ENCODE data around the gene RPL12. TPM values are rescaled to one million over a fixed set of nuclear protein-coding genes. Genes with fewer than 3 reads are reported as not detected.

RPL12 gene
- total and polyA plus RNA-seq, 2 of the 13 experiments (the other 11 are each of a cell fraction or from before 2014, with no cell fraction given): 1,551 to 2,590 TPM

DNA sequence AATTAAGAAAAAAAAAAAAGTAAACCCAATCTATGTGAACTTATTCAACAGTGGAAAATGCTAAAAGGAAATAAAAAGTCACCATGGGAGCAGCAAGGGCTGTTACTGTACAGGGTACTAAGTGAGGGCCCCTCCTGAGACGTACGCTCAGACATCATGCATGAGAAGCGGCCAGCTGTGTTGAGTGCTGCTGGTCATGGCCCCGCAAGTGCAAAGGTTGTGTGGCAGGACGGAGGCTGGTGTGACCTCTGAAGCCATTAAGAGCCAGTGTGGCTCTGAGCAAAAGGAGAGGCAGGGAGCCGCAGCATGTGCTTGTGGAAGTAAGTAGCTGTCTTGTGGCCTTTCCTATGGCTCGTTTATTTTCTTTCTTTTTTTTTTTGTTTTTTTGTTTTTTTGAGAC lies 30.1 kb downstream of the RPL12 start (continued):
- TF ChIP-seq, protein P1, sequence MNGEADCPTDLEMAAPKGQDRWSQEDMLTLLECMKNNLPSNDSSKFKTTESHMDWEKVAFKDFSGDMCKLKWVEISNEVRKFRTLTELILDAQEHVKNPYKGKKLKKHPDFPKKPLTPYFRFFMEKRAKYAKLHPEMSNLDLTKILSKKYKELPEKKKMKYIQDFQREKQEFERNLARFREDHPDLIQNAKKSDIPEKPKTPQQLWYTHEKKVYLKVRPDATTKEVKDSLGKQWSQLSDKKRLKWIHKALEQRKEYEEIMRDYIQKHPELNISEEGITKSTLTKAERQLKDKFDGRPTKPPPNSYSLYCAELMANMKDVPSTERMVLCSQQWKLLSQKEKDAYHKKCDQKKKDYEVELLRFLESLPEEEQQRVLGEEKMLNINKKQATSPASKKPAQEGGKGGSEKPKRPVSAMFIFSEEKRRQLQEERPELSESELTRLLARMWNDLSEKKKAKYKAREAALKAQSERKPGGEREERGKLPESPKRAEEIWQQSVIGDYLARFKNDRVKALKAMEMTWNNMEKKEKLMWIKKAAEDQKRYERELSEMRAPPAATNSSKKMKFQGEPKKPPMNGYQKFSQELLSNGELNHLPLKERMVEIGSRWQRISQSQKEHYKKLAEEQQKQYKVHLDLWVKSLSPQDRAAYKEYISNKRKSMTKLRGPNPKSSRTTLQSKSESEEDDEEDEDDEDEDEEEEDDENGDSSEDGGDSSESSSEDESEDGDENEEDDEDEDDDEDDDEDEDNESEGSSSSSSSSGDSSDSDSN (CRISPR knock-in tag; IDR thresholded peaks at IDR 0.05): no peak
- TF ChIP-seq NFIB (CRISPR knock-in tag; IDR thresholded peaks at IDR 0.05; ENCODE audit: borderline replicate concordance): no peak
- TF ChIP-seq NR2F6 (IDR thresholded peaks at IDR 0.05): peak; percentile 41; the same call in 1 of the 2 replicates
- TF ChIP-seq NR2F6 (CRISPR knock-in tag; IDR thresholded peaks at IDR 0.05): 0 out of 2 replicates have a peak, but pooled peaks have one; percentile 19
- TF ChIP-seq, protein P2, sequence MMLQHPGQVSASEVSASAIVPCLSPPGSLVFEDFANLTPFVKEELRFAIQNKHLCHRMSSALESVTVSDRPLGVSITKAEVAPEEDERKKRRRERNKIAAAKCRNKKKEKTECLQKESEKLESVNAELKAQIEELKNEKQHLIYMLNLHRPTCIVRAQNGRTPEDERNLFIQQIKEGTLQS (CRISPR knock-in tag; IDR thresholded peaks at IDR 0.05): no peak
- TF ChIP-seq MYNN (CRISPR knock-in tag; IDR thresholded peaks at IDR 0.05; ENCODE audit: low read depth): no peak
- peak; percentile 38; the same call in 1 of the 2 replicates for TF ChIP-seq POLR2G (IDR thresholded peaks at IDR 0.05; ENCODE audit: low read depth, low read length)
- peak; percentile 80 for TF ChIP-seq ZBTB38 (CRISPR knock-in tag; IDR thresholded peaks at IDR 0.05)
- no peak for TF ChIP-seq MEIS2 (CRISPR knock-in tag; IDR thresholded peaks at IDR 0.05)
- TF ChIP-seq, protein P3, sequence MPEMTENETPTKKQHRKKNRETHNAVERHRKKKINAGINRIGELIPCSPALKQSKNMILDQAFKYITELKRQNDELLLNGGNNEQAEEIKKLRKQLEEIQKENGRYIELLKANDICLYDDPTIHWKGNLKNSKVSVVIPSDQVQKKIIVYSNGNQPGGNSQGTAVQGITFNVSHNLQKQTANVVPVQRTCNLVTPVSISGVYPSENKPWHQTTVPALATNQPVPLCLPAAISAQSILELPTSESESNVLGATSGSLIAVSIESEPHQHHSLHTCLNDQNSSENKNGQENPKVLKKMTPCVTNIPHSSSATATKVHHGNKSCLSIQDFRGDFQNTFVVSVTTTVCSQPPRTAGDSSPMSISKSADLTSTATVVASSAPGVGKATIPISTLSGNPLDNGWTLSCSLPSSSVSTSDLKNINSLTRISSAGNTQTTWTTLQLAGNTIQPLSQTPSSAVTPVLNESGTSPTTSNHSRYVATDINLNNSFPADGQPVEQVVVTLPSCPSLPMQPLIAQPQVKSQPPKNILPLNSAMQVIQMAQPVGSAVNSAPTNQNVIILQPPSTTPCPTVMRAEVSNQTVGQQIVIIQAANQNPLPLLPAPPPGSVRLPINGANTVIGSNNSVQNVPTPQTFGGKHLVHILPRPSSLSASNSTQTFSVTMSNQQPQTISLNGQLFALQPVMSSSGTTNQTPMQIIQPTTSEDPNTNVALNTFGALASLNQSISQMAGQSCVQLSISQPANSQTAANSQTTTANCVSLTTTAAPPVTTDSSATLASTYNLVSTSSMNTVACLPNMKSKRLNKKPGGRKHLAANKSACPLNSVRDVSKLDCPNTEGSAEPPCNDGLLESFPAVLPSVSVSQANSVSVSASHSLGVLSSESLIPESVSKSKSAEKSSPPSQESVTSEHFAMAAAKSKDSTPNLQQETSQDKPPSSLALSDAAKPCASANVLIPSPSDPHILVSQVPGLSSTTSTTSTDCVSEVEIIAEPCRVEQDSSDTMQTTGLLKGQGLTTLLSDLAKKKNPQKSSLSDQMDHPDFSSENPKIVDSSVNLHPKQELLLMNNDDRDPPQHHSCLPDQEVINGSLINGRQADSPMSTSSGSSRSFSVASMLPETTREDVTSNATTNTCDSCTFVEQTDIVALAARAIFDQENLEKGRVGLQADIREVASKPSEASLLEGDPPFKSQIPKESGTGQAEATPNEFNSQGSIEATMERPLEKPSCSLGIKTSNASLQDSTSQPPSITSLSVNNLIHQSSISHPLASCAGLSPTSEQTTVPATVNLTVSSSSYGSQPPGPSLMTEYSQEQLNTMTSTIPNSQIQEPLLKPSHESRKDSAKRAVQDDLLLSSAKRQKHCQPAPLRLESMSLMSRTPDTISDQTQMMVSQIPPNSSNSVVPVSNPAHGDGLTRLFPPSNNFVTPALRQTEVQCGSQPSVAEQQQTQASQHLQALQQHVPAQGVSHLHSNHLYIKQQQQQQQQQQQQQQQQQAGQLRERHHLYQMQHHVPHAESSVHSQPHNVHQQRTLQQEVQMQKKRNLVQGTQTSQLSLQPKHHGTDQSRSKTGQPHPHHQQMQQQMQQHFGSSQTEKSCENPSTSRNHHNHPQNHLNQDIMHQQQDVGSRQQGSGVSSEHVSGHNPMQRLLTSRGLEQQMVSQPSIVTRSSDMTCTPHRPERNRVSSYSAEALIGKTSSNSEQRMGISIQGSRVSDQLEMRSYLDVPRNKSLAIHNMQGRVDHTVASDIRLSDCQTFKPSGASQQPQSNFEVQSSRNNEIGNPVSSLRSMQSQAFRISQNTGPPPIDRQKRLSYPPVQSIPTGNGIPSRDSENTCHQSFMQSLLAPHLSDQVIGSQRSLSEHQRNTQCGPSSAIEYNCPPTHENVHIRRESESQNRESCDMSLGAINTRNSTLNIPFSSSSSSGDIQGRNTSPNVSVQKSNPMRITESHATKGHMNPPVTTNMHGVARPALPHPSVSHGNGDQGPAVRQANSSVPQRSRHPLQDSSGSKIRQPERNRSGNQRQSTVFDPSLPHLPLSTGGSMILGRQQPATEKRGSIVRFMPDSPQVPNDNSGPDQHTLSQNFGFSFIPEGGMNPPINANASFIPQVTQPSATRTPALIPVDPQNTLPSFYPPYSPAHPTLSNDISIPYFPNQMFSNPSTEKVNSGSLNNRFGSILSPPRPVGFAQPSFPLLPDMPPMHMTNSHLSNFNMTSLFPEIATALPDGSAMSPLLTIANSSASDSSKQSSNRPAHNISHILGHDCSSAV (CRISPR knock-in tag; IDR thresholded peaks at IDR 0.05; ENCODE audit: borderline replicate concordance): no peak
- no peak for TF ChIP-seq TCF12 (IDR thresholded peaks at IDR 0.05)
- no peak for TF ChIP-seq TCF12 (CRISPR knock-in tag; IDR thresholded peaks at IDR 0.05)
- TF ChIP-seq ESRRA (CRISPR knock-in tag; IDR thresholded peaks at IDR 0.05; ENCODE audit: low read depth): peak; percentile 82; the same call in 1 of the 2 replicates
- TF ChIP-seq ZNF792 (CRISPR knock-in tag; IDR thresholded peaks at IDR 0.05): no peak
- no peak for TF ChIP-seq ATF7-NPFF (CRISPR knock-in tag; IDR thresholded peaks at IDR 0.05; ENCODE audit: low read depth)
- no peak for TF ChIP-seq REPIN1 (CRISPR knock-in tag; IDR thresholded peaks at IDR 0.05; ENCODE audit: borderline replicate concordance, low read depth)
- no peak for TF ChIP-seq POLR2AphosphoS5 (IDR thresholded peaks at IDR 0.05; ENCODE audit: low read depth, low read length)
- no peak for TF ChIP-seq ZNF557 (CRISPR knock-in tag; IDR thresholded peaks at IDR 0.05)
- TF ChIP-seq RARA (CRISPR knock-in tag; IDR thresholded peaks at IDR 0.05): 0 out of 2 replicates have a peak, but pooled peaks have one; percentile 11
- TF ChIP-seq ZNF790 (CRISPR knock-in tag; IDR thresholded peaks at IDR 0.05; ENCODE audit: borderline replicate concordance): no peak
- TF ChIP-seq CAMTA2 (CRISPR knock-in tag; IDR thresholded peaks at IDR 0.05; ENCODE audit: borderline replicate concordance): no peak
- no peak for TF ChIP-seq ZNF879 (CRISPR knock-in tag; IDR thresholded peaks at IDR 0.05)
- TF ChIP-seq ZNF614 (CRISPR knock-in tag; IDR thresholded peaks at IDR 0.05; ENCODE audit: borderline replicate concordance): no peak

Data from HepG2 (cell line).